Measurements from ENCODE around the gene ID3. TPM values are rescaled to one million over a fixed set of nuclear protein-coding genes. Genes with fewer than 3 reads are reported as not detected.

ID3 gene
- total and polyA plus RNA-seq, 9 of the 15 experiments (the other 6 are each of a cell fraction or from before 2014, with no cell fraction given): 6.8 to 59.8 (median 23.5) TPM

GRCh38 chr1:23522244-23522982 lies 36.9 kb downstream of the ID3 start (continued):
- TF ChIP-seq MYC (IDR thresholded peaks at IDR 0.05; ENCODE audit: low read depth, low read length) (no peak), MYC (CRISPR knock-in tag; IDR thresholded peaks at IDR 0.05; ENCODE audit: borderline replicate concordance, low read depth) (no peak), THRA (IDR thresholded peaks at IDR 0.05) (no peak), ZKSCAN8 (CRISPR knock-in tag; IDR thresholded peaks at IDR 0.05) (no peak), FOXA3 (CRISPR knock-in tag; conservative IDR thresholded peaks at IDR 0.05 in 1 of 2, IDR thresholded peaks at IDR 0.05 in 1 of 2) (no peak), POLR2AphosphoS5 (IDR thresholded peaks at IDR 0.05; ENCODE audit: control insufficient read depth, insufficient read depth, low read depth, low read length) (no peak), DPF2 (IDR thresholded peaks at IDR 0.05) (no peak), NR0B1 (IDR thresholded peaks at IDR 0.05; ENCODE audit: partially characterized antibody) (no peak), SRSF7 (optimal IDR thresholded peaks at IDR 0.05; ENCODE audit: low read depth, low read length) (no peak), POLR2G (IDR thresholded peaks at IDR 0.05; ENCODE audit: low read depth, low read length) (no peak), KDM5B (IDR thresholded peaks at IDR 0.05; ENCODE audit: insufficient replicate concordance, low read depth, low read length) (no peak), HIVEP1 (CRISPR knock-in tag; IDR thresholded peaks at IDR 0.05) (no peak), KDM1A (IDR thresholded peaks at IDR 0.05) (peak; percentile 63 to 65; a peak in 3 of 4 replicates), OTX1 (CRISPR knock-in tag; IDR thresholded peaks at IDR 0.05) (no peak), DNMT1 (IDR thresholded peaks at IDR 0.05) (no peak), GTF2A2 (tag; IDR thresholded peaks at IDR 0.05) (no peak), ZNF395 (CRISPR knock-in tag; IDR thresholded peaks at IDR 0.05) (no peak), MTF1 (CRISPR knock-in tag; IDR thresholded peaks at IDR 0.05; ENCODE audit: borderline replicate concordance) (no peak)
- TF ChIP-seq, protein P1, sequence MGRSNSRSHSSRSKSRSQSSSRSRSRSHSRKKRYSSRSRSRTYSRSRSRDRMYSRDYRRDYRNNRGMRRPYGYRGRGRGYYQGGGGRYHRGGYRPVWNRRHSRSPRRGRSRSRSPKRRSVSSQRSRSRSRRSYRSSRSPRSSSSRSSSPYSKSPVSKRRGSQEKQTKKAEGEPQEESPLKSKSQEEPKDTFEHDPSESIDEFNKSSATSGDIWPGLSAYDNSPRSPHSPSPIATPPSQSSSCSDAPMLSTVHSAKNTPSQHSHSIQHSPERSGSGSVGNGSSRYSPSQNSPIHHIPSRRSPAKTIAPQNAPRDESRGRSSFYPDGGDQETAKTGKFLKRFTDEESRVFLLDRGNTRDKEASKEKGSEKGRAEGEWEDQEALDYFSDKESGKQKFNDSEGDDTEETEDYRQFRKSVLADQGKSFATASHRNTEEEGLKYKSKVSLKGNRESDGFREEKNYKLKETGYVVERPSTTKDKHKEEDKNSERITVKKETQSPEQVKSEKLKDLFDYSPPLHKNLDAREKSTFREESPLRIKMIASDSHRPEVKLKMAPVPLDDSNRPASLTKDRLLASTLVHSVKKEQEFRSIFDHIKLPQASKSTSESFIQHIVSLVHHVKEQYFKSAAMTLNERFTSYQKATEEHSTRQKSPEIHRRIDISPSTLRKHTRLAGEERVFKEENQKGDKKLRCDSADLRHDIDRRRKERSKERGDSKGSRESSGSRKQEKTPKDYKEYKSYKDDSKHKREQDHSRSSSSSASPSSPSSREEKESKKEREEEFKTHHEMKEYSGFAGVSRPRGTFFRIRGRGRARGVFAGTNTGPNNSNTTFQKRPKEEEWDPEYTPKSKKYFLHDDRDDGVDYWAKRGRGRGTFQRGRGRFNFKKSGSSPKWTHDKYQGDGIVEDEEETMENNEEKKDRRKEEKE (IDR thresholded peaks at IDR 0.05; ENCODE audit: borderline replicate concordance in 1 of 2, control insufficient read depth in 1 of 2, low read depth in 2 of 2, low read length in 1 of 2): no peak
- TF ChIP-seq, protein P2, sequence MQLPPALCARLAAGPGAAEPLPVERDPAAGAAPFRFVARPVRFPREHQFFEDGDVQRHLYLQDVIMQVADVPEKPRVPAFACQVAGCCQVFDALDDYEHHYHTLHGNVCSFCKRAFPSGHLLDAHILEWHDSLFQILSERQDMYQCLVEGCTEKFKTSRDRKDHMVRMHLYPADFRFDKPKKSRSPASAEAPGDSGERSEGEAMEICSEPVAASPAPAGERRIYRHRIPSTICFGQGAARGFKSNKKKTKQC (CRISPR knock-in tag; IDR thresholded peaks at IDR 0.05): no peak
